H1 (cell line): Measurements from ENCODE around the gene ERLEC1. TPM values are rescaled to one million over a fixed set of nuclear protein-coding genes. Genes with fewer than 3 reads are reported as not detected.

Experiments used
- CTCF ChIA-PET: fragments of 300-600 bp; sonication (Branson Sonifier 250); formaldehyde crosslinking; loops from one replicate; lab custom pipeline; 2021; ENCODE audit not compliant: partially characterized antibody; lab: Charles Lee
- POLR2A ChIA-PET: fragments of 300-600 bp; sonication (Branson Sonifier 250); formaldehyde crosslinking; loops from one replicate; lab custom pipeline; 2021; ENCODE audit warnings: inconsistent platforms; ENCODE audit not compliant: partially characterized antibody; lab: Charles Lee
- DNase-seq, 2 experiments: peaks; one replicate each; pipeline versions ENCODE4 v3.0.0 to v3.0.0-alpha.2; 2010 to 2022; ENCODE audit warnings: low spot score in 2 of 2, low read depth in 1 of 2, mixed read lengths in 1 of 2
- FAIRE-seq: peaks from 2 replicates; lab custom pipeline; 2011; peaks lifted over from hg19 to GRCh38; lab: Jason Lieb, UNC
- H2AFZ ChIP-seq: 2 replicates; pipeline ENCODE4 v1.8.1; 2012; ENCODE audit warnings: low read length, inconsistent platforms
- H2AK5ac ChIP-seq: 2 replicates; pipeline ENCODE4 v1.6.1; 2013; ENCODE audit warnings: low read depth, low read length
- H2BK120ac ChIP-seq: replicated peaks from 2 replicates; pipeline ENCODE3; 2013; ENCODE audit warnings: low read depth, low read length, inconsistent platforms
- H2BK12ac ChIP-seq: 2 replicates; pipeline ENCODE4 v1.6.1; 2013; ENCODE audit warnings: low read depth, low read length
- H2BK15ac ChIP-seq: 2 replicates; pipeline ENCODE4 v1.6.1; 2013; ENCODE audit warnings: low read length
- H2BK20ac ChIP-seq: 2 replicates; pipeline ENCODE4 v1.6.1; 2013; ENCODE audit warnings: low read length
- H2BK5ac ChIP-seq: 2 replicates; pipeline ENCODE4 v1.6.1; 2013; ENCODE audit warnings: low read depth, low read length
- H3K14ac ChIP-seq: 2 replicates; pipeline ENCODE4 v1.6.1; 2013; ENCODE audit warnings: inconsistent platforms; ENCODE audit not compliant: insufficient read length
- H3K18ac ChIP-seq: 2 replicates; pipeline ENCODE4 v1.6.1; 2013; ENCODE audit warnings: low read length; ENCODE audit errors: extremely low read depth
- H3K23ac ChIP-seq: 2 replicates; pipeline ENCODE4 v1.6.1; 2013; ENCODE audit warnings: inconsistent platforms; ENCODE audit not compliant: insufficient read length
- H3K23me2 ChIP-seq: 2 replicates; pipeline ENCODE4 v1.6.1; 2013; ENCODE audit warnings: low read depth, low read length
- H3K27ac ChIP-seq: 2 replicates; pipeline ENCODE4 v1.6.1; 2011; ENCODE audit warnings: low read depth, low read length, inconsistent platforms
- H3K27me3 ChIP-seq, 4 experiments: replicated peaks in 1 of 4; 1 replicate in 1 of 4; 2 replicates in 3 of 4; pipeline versions ENCODE4 v1.6.1 to v1.8.1; 2011 to 2013; ENCODE audit warnings: low read length in 3 of 4, mild to moderate bottlenecking in 3 of 4, inconsistent platforms in 2 of 4, mixed read lengths in 2 of 4, moderate library complexity in 1 of 4; ENCODE audit not compliant: control insufficient read depth in 3 of 4, insufficient read depth in 3 of 4; ENCODE audit errors: extremely low read depth in 1 of 4
- H3K36me3 ChIP-seq, 4 experiments: 2 replicates each; pipeline versions ENCODE4 v1.6.1 to v1.8.1; 2011 to 2013; ENCODE audit warnings: mild to moderate bottlenecking in 4 of 4, low read length in 3 of 4, moderate library complexity in 2 of 4, control low read depth in 1 of 4, inconsistent platforms in 1 of 4; ENCODE audit not compliant: insufficient read depth in 4 of 4, control insufficient read depth in 2 of 4
- H3K4ac ChIP-seq: replicated peaks from 2 replicates; pipeline ENCODE3; 2013; ENCODE audit warnings: low read length, low read depth, mixed read lengths, inconsistent platforms; ENCODE audit not compliant: insufficient read length
- H3K4me1 ChIP-seq, 4 experiments: replicated peaks in 1 of 4; 1 replicate in 1 of 4; 2 replicates in 3 of 4; pipeline versions ENCODE4 v1.6.1 to v1.8.1; 2011 to 2013; ENCODE audit warnings: low read length in 3 of 4, inconsistent platforms in 2 of 4, mixed read lengths in 1 of 4; ENCODE audit not compliant: insufficient read depth in 4 of 4, control insufficient read depth in 3 of 4
- H3K4me2 ChIP-seq, 2 experiments: 2 replicates each; pipeline versions ENCODE4 v1.6.1 to v1.8.1; 2011 to 2013; ENCODE audit warnings: low read depth in 2 of 2, low read length in 2 of 2, control low read depth in 1 of 2, inconsistent platforms in 1 of 2, mild to moderate bottlenecking in 1 of 2; ENCODE audit not compliant: insufficient read depth in 1 of 2
- H3K4me3 ChIP-seq, 4 experiments: fragments of 200-600, 300-600 bp in 1 of 4; sonication (generic), shearing (Covaris generic), sonication (Bioruptor Twin) in 1 of 4; 2 replicates each; pipeline versions ENCODE4 v1.5.1 to v1.8.1; 2011 to 2016; ENCODE audit warnings: low read length in 4 of 4, low read depth in 3 of 4, control low read depth in 2 of 4, inconsistent platforms in 2 of 4, mild to moderate bottlenecking in 2 of 4, mixed read lengths in 1 of 4, moderate library complexity in 1 of 4; ENCODE audit not compliant: insufficient read depth in 2 of 4; ENCODE audit errors: extremely low read depth in 1 of 4
- H3K56ac ChIP-seq: replicated peaks from 2 replicates; pipeline ENCODE3; 2013; ENCODE audit warnings: low read depth, mild to moderate bottlenecking, mixed read lengths, low read length, inconsistent platforms; ENCODE audit not compliant: insufficient read length
- H3K79me1 ChIP-seq: 2 replicates; pipeline ENCODE4 v1.6.1; 2013; ENCODE audit warnings: low read depth, low read length, control low read depth
- H3K79me2 ChIP-seq, 2 experiments: 2 replicates each; pipeline versions ENCODE4 v1.6.1 to v1.8.1; 2012 to 2013; ENCODE audit warnings: low read length in 2 of 2, mild to moderate bottlenecking in 2 of 2, inconsistent platforms in 1 of 2; ENCODE audit not compliant: insufficient read depth in 2 of 2, control insufficient read depth in 1 of 2
- H3K9ac ChIP-seq, 4 experiments: replicated peaks in 1 of 4; 1 replicate in 1 of 4; 2 replicates in 3 of 4; pipeline versions ENCODE4 v1.6.1 to v1.8.1; 2011 to 2013; ENCODE audit warnings: low read depth in 3 of 4, low read length in 3 of 4, control low read depth in 2 of 4, mild to moderate bottlenecking in 2 of 4, moderate library complexity in 2 of 4, inconsistent platforms in 1 of 4; ENCODE audit errors: extremely low read depth in 1 of 4
- H3K9me3 ChIP-seq, 2 experiments: 2 replicates each; pipeline versions ENCODE4 v1.6.1 to v1.8.1; 2012 to 2013; ENCODE audit warnings: mild to moderate bottlenecking in 2 of 2, moderate library complexity in 2 of 2, control low read depth in 1 of 2, inconsistent platforms in 1 of 2, low read depth in 1 of 2, low read length in 1 of 2, mixed read lengths in 1 of 2; ENCODE audit not compliant: insufficient read depth in 2 of 2
- H4K20me1 ChIP-seq, 2 experiments: replicated peaks in 1 of 2; 2 replicates each; pipeline versions ENCODE3 to v1.8.1; 2011 to 2013; ENCODE audit warnings: inconsistent platforms in 2 of 2, low read length in 2 of 2, mild to moderate bottlenecking in 1 of 2; ENCODE audit not compliant: insufficient read depth in 2 of 2, control insufficient read depth in 1 of 2
- H4K5ac ChIP-seq: 2 replicates; pipeline ENCODE4 v1.6.1; 2013; ENCODE audit warnings: low read length, low read depth, mixed read lengths, inconsistent platforms; ENCODE audit not compliant: insufficient read length
- H4K8ac ChIP-seq: 2 replicates; pipeline ENCODE4 v1.8.0; 2013; ENCODE audit warnings: mild to moderate bottlenecking, moderate library complexity, low read length, inconsistent platforms; ENCODE audit not compliant: insufficient read depth; ENCODE audit errors: extremely low read depth
- H4K91ac ChIP-seq: replicated peaks from 2 replicates; pipeline ENCODE3; 2013; ENCODE audit warnings: low read length, mixed read lengths, inconsistent platforms; ENCODE audit not compliant: insufficient read length
- BACH1 ChIP-seq: IDR thresholded peaks from 2 replicates; pipeline ENCODE4 v1.6.1; 2012; ENCODE audit warnings: low read length, improper control_type of control experiment
- CBX8 ChIP-seq: fragments of 300-800, 300-1000 bp; sonication (generic); IDR thresholded peaks from 2 replicates; pipeline ENCODE4 v1.7.1; 2016; ENCODE audit warnings: low read depth, low read length, borderline replicate concordance
- CTBP2 ChIP-seq: IDR thresholded peaks from 2 replicates; pipeline ENCODE4 v1.7.0; 2011; ENCODE audit warnings: borderline replicate concordance, mild to moderate bottlenecking, moderate library complexity, mixed read lengths, low read length; ENCODE audit not compliant: insufficient read depth, insufficient read length
- NANOG ChIP-seq: IDR thresholded peaks from 2 replicates; pipeline ENCODE4 v1.6.1; 2011; ENCODE audit warnings: low read length, low read depth, mild to moderate bottlenecking, inconsistent platforms; ENCODE audit not compliant: insufficient read depth, poor library complexity, severe bottlenecking
- POLR2AphosphoS5 ChIP-seq: IDR thresholded peaks from 2 replicates; pipeline ENCODE4 v1.6.1; 2011; ENCODE audit warnings: low read depth, low read length
- RBBP5 ChIP-seq: IDR thresholded peaks from 2 replicates; pipeline ENCODE4 v1.7.1; 2012; ENCODE audit warnings: low read depth, mild to moderate bottlenecking, inconsistent platforms, low read length, moderate library complexity, borderline replicate concordance
- RXRA ChIP-seq: IDR thresholded peaks from 2 replicates; pipeline ENCODE4 v1.6.1; 2011; ENCODE audit warnings: low read depth, mild to moderate bottlenecking, low read length, moderate library complexity; ENCODE audit not compliant: insufficient read depth
- TEAD4 ChIP-seq: IDR thresholded peaks from 2 replicates; pipeline ENCODE4 v1.6.1; 2012; ENCODE audit warnings: low read depth, low read length, inconsistent platforms, mixed read lengths
- WGBS, 2 experiments: shearing (Covaris generic) in 1 of 2; methylation state at CpG; one replicate each; pipeline versions ENCODE4 v1.1.6 to v1.1.7; 2013 to 2015; ENCODE audit warnings: low lambda C conversion rate in 2 of 2, mixed read lengths in 2 of 2, inconsistent platforms in 1 of 2, low coverage in 1 of 2, missing lambda C conversion rate in 1 of 2; ENCODE audit not compliant: insufficient replicate concordance in 2 of 2, insufficient coverage in 1 of 2, insufficient read length in 1 of 2; ENCODE audit errors: extremely low coverage in 1 of 2, missing lambda C conversion rate in 1 of 2; 5-methylcytosine and 5-hydroxymethylcytosine counted together
- polyA plus RNA-seq, 7 experiments: library from polyadenylated mRNA; depleted of rRNA in 3 of 7; stranded (reverse) in 5 of 7; unstranded in 2 of 7; fragments of >200 nt in 5 of 7; fragments of 200-250 nt in 2 of 7; gene quantifications; 1 replicate in 5 of 7; 2 replicates in 1 of 7; 4 replicates in 1 of 7; pipeline versions ENCODE4 v1.2.1 to v1.2.3, GENCODE V29; 2011 to 2013; ENCODE audit warnings: missing spikeins in 2 of 7, mixed read lengths in 2 of 7
- total RNA-seq: library from RNA; stranded (reverse); fragmentation: NEBNext Ultra II Directional; extraction: Animal tissue kit (Norgen Biotek cat#: 25700); gene quantifications from 2 replicates; pipeline ENCODE4 v1.2.1, GENCODE V29; 2021
- TF ChIP-seq, protein P1 (sequence below): IDR thresholded peaks from 2 replicates; pipeline ENCODE4 v1.6.1; 2011; ENCODE audit warnings: low read depth, mild to moderate bottlenecking, low read length; ENCODE audit not compliant: insufficient read depth

The ERLEC1 gene
- total and polyA plus RNA-seq, 2 of the 8 experiments (the other 6 are each of a cell fraction or from before 2014, with no cell fraction given), result 12.9 to 26.7 TPM

DNA sequence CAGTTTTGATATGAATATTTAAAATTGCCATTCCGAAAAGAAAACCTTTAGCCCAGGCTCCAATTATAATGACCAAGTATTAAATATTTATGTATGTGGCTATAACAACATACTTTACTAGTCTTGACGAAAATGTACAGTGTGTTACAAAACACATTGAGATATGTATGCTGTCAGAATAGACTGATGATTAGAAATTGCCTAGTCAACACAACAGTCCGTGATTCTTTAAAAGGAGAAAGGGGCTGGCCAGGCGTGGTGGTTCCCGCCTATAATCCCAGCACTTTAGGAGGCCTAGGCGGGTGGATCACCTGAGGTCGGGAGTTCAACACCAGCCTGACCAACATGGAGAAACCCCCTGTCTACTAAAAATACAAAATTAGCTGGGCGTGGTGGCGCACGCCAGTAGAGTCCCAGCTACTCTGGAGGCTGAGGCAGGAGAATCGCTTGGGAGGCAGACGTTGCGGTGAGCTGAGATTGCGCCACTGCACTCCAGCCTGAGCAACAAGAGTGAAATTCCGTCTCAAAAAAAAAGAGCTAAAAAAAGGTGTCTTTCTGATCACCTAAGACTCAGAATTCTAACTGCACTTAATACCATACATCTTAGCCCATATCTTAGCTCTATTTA, 17.4 kb upstream of the ERLEC1 start:
- FAIRE-seq (no peak), DNase-seq (no peak)
- Histone ChIP-seq H2AFZ (no peak overlapping the region), H3K36me3 (peaks cover 0 to 10% (median 2%) of the 10 kb centered on the region in 4 experiments; a peak in 4 of 8 replicates), H4K20me1 (peaks cover 3 to 4% of the 10 kb centered on the region in 2 experiments), H3K79me2 (peaks cover 0 to 45% of the 10 kb centered on the region in 2 experiments; a peak in 2 of 4 replicates), H2BK5ac (no peak overlapping the region), H3K27me3 (no peaks in the 10 kb centered on the region), H4K8ac (no peak overlapping the region), H3K79me1 (no peaks in the 10 kb centered on the region), H3K4me3 (peak overlapping the region in 1 of 4 experiments; percentile 91; a peak in 2 of 8 replicates), H3K9ac (no peak overlapping the region), H2BK120ac (no peak overlapping the region), H3K4me1 (peaks cover 0 to 3% (median 0%) of the 10 kb centered on the region in 4 experiments; a peak in 1 of 7 replicates), H3K4ac (no peak overlapping the region), H3K27ac (no peak overlapping the region), H2AK5ac (no peak overlapping the region), H4K5ac (no peak overlapping the region), H3K14ac (no peak overlapping the region), H3K9me3 (no peaks in the 10 kb centered on the region), H3K56ac (no peak overlapping the region), H4K91ac (no peak overlapping the region), H2BK12ac (no peak overlapping the region), H2BK15ac (no peak overlapping the region), H2BK20ac (no peak overlapping the region), H3K18ac (no peak overlapping the region), H3K23ac (no peak overlapping the region), H3K4me2 (peak overlapping the region; percentile 61 to 85; a peak in 1 of 4 replicates), H3K23me2 (peaks cover 2% of the 10 kb centered on the region; the same call in 1 of the 2 replicates)
- TF ChIP-seq POLR2AphosphoS5 (no peak), NANOG (no peak), RBBP5 (no peak), RXRA (no peak), CBX8 (no peak), TEAD4 (no peak), CTBP2 (no peak), BACH1 (no peak)
- TF ChIP-seq, protein P1, sequence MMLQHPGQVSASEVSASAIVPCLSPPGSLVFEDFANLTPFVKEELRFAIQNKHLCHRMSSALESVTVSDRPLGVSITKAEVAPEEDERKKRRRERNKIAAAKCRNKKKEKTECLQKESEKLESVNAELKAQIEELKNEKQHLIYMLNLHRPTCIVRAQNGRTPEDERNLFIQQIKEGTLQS, result no peak
- WGBS, 2 experiments, result 84% methylated on average over 15 of the region's 15 CpGs; no CpG with 5 or more reads in 1 of the 2 experiments
- ChIA-PET POLR2A (interaction anchor here (1.1 to 11.3 kb wide), 2 partner anchors 12 to 15 kb away, joined by 4 to 124 read pairs; partner anchors contain the start of genes ASB3 and ERLEC1), CTCF (interaction anchor here (1.0 to 1.5 kb wide), 3 partner anchors 10 to 50 kb away, joined by 3 to 5 read pairs (median 3); no protein-coding TSS in a partner anchor)
